Neural crest cell (in vitro differentiated cells): ENCODE measurements around the gene GMDS. TPM values are rescaled to one million over a fixed set of nuclear protein-coding genes. Genes with fewer than 3 reads are reported as not detected.

Experiments used
- DNase-seq: peaks from one replicate; pipeline ENCODE4 v3.0.0; 2021; ENCODE audit warnings: low read depth, mixed read lengths, low spot score
- H3K27ac Mint-ChIP-seq: one replicate; pipeline ENCODE4 v1.8.0; 2021; ENCODE audit warnings: mild to moderate bottlenecking, mixed read lengths; ENCODE audit not compliant: unreplicated experiment
- H3K27me3 Mint-ChIP-seq: 2 replicates; pipeline ENCODE4 v1.8.0; 2021; ENCODE audit warnings: low read depth, mild to moderate bottlenecking, mixed read lengths
- H3K36me3 Mint-ChIP-seq: 2 replicates; pipeline ENCODE4 v1.8.0; 2021; ENCODE audit warnings: low read depth, mild to moderate bottlenecking, mixed read lengths
- H3K4me1 Mint-ChIP-seq: 2 replicates; pipeline ENCODE4 v1.8.0; 2021; ENCODE audit warnings: mixed read lengths
- H3K4me3 Mint-ChIP-seq: one replicate; pipeline ENCODE4 v1.8.0; 2021; ENCODE audit warnings: mild to moderate bottlenecking, mixed read lengths
- H3K9me3 Mint-ChIP-seq: 2 replicates; pipeline ENCODE4 v1.8.0; 2021; ENCODE audit warnings: mixed read lengths
- total RNA-seq: library from RNA; stranded (reverse); gene quantifications from 2 replicates; pipeline ENCODE4 v1.2.1, GENCODE V29; 2021
- TF ChIP-seq, protein P1 (sequence below): fragments of 200-600 bp; sonication (generic); conservative IDR thresholded peaks from 2 replicates; pipeline ENCODE4 v1.5.0; 2021; ENCODE audit warnings: antibody characterized with exemption, mild to moderate bottlenecking

Gene GMDS
- total RNA-seq, 1 donor from 2014 or later = 16.1 TPM

GRCh38 chr6:1870932-1871331 is 374.5 kb downstream of the GMDS start:
- Mint-ChIP-seq H3K27ac (no peak overlapping the region), H3K4me1 (peaks cover 63% of the 10 kb centered on the region), H3K4me3 (no peak overlapping the region), H3K9me3 (no peaks in the 10 kb centered on the region), H3K27me3 (peaks cover 4% of the 10 kb centered on the region), H3K36me3 (no peaks in the 10 kb centered on the region)
- DNase-seq = no peak
- TF ChIP-seq, protein P1, sequence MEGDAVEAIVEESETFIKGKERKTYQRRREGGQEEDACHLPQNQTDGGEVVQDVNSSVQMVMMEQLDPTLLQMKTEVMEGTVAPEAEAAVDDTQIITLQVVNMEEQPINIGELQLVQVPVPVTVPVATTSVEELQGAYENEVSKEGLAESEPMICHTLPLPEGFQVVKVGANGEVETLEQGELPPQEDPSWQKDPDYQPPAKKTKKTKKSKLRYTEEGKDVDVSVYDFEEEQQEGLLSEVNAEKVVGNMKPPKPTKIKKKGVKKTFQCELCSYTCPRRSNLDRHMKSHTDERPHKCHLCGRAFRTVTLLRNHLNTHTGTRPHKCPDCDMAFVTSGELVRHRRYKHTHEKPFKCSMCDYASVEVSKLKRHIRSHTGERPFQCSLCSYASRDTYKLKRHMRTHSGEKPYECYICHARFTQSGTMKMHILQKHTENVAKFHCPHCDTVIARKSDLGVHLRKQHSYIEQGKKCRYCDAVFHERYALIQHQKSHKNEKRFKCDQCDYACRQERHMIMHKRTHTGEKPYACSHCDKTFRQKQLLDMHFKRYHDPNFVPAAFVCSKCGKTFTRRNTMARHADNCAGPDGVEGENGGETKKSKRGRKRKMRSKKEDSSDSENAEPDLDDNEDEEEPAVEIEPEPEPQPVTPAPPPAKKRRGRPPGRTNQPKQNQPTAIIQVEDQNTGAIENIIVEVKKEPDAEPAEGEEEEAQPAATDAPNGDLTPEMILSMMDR = no peak

DNA sequence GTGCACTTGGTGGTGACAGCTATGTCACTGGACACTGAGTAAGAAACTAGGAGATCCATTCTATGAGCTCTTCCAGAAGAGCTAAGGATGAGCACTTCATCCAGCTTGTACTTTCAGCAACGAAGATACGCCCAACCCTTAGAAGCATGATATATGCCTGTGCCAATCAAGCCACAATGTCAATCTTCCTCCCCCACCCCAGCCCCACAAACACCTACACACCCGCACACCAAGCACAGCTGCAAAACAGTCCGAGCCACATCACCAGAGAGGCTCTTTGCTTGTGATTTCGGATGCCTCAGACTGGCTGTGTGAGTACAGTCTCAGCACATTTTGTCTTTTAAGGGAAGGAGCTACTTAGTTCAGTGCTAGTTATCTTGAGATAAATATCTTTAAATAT is 375.2 kb downstream of the GMDS start:
- DNase-seq = no peak
- no peak overlapping the region for H3K27ac Mint-ChIP-seq
- peaks cover 6% of the 10 kb centered on the region for H3K27me3 Mint-ChIP-seq
- no peaks in the 10 kb centered on the region for H3K36me3 Mint-ChIP-seq
- no peaks in the 10 kb centered on the region for H3K9me3 Mint-ChIP-seq
- no peak overlapping the region for H3K4me3 Mint-ChIP-seq
- peaks cover 70% of the 10 kb centered on the region for H3K4me1 Mint-ChIP-seq
- TF ChIP-seq, protein P1 = no peak

DNA sequence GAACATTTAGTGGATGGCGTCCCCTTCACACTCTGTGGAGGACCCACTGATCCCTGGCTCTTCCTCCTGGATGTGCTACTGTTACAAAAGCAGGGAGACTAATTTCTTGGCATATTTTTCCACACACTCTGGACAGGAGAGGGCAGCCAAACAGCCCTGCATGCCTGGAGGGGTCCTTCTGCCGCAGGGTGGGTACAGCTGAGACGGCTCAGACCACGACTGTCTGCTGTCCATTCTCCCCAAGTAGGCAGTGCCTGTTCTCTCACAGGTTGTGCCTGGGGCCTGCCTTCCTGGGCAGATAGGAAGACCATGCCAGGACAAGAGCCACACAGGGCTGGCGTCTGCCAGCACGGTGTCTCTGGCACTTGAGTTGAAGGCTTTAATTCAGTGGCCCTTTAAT is 375.6 kb downstream of the GMDS start:
- no peak for DNase-seq
- TF ChIP-seq, protein P1 = no peak
- Mint-ChIP-seq H3K4me1 (peaks cover 75% of the 10 kb centered on the region), H3K9me3 (no peaks in the 10 kb centered on the region), H3K4me3 (no peak overlapping the region), H3K27me3 (peaks cover 9% of the 10 kb centered on the region), H3K27ac (no peak overlapping the region), H3K36me3 (no peaks in the 10 kb centered on the region)

- no peak for DNase-seq
- Mint-ChIP-seq H3K36me3 (no peaks in the 10 kb centered on the region), H3K27me3 (peaks cover 13% of the 10 kb centered on the region), H3K4me3 (no peak overlapping the region), H3K27ac (no peak overlapping the region), H3K4me1 (peaks cover 79% of the 10 kb centered on the region), H3K9me3 (no peaks in the 10 kb centered on the region)
- TF ChIP-seq, protein P1 = no peak
Observed at GRCh38 chr6:1869308-1869707, 376.1 kb downstream of the GMDS start.

- no peak overlapping the region for H3K27ac Mint-ChIP-seq
- no peak for DNase-seq
- H3K9me3 Mint-ChIP-seq = no peaks in the 10 kb centered on the region
- no peak overlapping the region for H3K4me3 Mint-ChIP-seq
- TF ChIP-seq, protein P1 = no peak
- no peaks in the 10 kb centered on the region for H3K36me3 Mint-ChIP-seq
- H3K27me3 Mint-ChIP-seq = peaks cover 13% of the 10 kb centered on the region
- H3K4me1 Mint-ChIP-seq = peaks cover 76% of the 10 kb centered on the region
Observed at GRCh38 chr6:1868561-1869261, 376.7 kb downstream of the GMDS start.
